Sigmoid colon (tissue), 3 donors: Measurements from ENCODE around the gene BLOC1S3.

Experiments used
- POLR2A ChIP-seq, 2 donors: fragments of 450-650 bp; IDR thresholded peaks; one replicate each; pipeline ENCODE4 v1.6.1; 2016; ENCODE audit warnings: antibody characterized with exemption in 2 of 2, mild to moderate bottlenecking in 2 of 2, moderate library complexity in 2 of 2
- TF ChIP-seq, protein P1 (sequence below), 4 experiments: fragments of 450-650 bp in 3 of 4; fragments of 200-600 bp in 1 of 4; IDR thresholded peaks; one replicate each; pipeline ENCODE4 v1.5.1; 2016 to 2019; ENCODE audit warnings: antibody characterized with exemption in 4 of 4, mild to moderate bottlenecking in 3 of 4, moderate library complexity in 2 of 4

DNA sequence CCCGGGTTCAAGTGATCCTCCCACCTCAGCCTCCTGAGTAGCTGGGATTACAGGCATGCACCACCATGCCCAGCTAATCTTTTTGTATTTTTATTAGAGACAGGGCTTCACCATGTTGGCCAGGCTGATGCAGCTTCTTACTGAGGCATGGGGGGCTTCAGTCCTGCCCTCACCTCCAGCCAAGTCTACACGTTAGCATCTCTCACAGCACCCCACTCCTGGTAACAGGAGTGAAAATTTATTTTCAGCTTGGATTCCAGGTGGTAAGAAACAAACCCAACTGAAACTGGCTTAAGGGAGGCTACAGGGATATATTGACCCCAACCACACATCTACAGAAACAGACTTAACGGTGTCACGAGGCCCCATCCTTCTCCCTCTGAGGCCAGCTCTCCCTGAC lies 28.4 kb upstream of the BLOC1S3 start:
- no peak for TF ChIP-seq POLR2A (IDR thresholded peaks at IDR 0.05)
- TF ChIP-seq, protein P1, sequence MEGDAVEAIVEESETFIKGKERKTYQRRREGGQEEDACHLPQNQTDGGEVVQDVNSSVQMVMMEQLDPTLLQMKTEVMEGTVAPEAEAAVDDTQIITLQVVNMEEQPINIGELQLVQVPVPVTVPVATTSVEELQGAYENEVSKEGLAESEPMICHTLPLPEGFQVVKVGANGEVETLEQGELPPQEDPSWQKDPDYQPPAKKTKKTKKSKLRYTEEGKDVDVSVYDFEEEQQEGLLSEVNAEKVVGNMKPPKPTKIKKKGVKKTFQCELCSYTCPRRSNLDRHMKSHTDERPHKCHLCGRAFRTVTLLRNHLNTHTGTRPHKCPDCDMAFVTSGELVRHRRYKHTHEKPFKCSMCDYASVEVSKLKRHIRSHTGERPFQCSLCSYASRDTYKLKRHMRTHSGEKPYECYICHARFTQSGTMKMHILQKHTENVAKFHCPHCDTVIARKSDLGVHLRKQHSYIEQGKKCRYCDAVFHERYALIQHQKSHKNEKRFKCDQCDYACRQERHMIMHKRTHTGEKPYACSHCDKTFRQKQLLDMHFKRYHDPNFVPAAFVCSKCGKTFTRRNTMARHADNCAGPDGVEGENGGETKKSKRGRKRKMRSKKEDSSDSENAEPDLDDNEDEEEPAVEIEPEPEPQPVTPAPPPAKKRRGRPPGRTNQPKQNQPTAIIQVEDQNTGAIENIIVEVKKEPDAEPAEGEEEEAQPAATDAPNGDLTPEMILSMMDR (IDR thresholded peaks at IDR 0.05): no peak
